ENCODE measurements around the gene USP32. TPM values are rescaled to one million over a fixed set of nuclear protein-coding genes. Genes with fewer than 3 reads are reported as not detected.

Gene USP32
- total and polyA plus RNA-seq, 4 donors = 11.6 to 103 (median 42.9) TPM

GRCh38 chr17:60163108-60163784 is 228.7 kb downstream of the USP32 start:
- H3K36me3 ChIP-seq (ENCODE audit: control insufficient read depth in 4 of 4, insufficient read depth in 3 of 4, low read depth in 1 of 4, low read length in 3 of 4) = no peaks in the 10 kb centered on the region
- H3K9ac ChIP-seq (ENCODE audit: low read depth in 1 of 2, low read length in 2 of 2) = no peak overlapping the region
- H3K4me1 ChIP-seq (ENCODE audit: control insufficient read depth in 4 of 4, insufficient read depth in 4 of 4, low read length in 3 of 4) = peaks cover 0 to 10% (median 7%) of the 10 kb centered on the region in 4 donors
- H3K4me3 ChIP-seq (ENCODE audit: low read depth in 1 of 3, low read length in 3 of 3) = no peak overlapping the region
- DNase-seq (ENCODE audit: low spot score) = no peak
- TF ChIP-seq JUND (IDR thresholded peaks at IDR 0.05) = no peak
- TF ChIP-seq, protein P1, sequence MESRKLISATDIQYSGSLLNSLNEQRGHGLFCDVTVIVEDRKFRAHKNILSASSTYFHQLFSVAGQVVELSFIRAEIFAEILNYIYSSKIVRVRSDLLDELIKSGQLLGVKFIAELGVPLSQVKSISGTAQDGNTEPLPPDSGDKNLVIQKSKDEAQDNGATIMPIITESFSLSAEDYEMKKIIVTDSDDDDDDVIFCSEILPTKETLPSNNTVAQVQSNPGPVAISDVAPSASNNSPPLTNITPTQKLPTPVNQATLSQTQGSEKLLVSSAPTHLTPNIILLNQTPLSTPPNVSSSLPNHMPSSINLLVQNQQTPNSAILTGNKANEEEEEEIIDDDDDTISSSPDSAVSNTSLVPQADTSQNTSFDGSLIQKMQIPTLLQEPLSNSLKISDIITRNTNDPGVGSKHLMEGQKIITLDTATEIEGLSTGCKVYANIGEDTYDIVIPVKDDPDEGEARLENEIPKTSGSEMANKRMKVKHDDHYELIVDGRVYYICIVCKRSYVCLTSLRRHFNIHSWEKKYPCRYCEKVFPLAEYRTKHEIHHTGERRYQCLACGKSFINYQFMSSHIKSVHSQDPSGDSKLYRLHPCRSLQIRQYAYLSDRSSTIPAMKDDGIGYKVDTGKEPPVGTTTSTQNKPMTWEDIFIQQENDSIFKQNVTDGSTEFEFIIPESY (IDR thresholded peaks at IDR 0.05) = no peak
- no peak for TF ChIP-seq HNF4A (conservative IDR thresholded peaks at IDR 0.05)
- TF ChIP-seq RAD21 (IDR thresholded peaks at IDR 0.05) = no peak
- no peak for TF ChIP-seq GABPA (IDR thresholded peaks at IDR 0.05 in 1 of 2, conservative IDR thresholded peaks at IDR 0.05 in 1 of 2)
- no peak for TF ChIP-seq SP1 (IDR thresholded peaks at IDR 0.05)
- no peak for TF ChIP-seq REST (IDR thresholded peaks at IDR 0.05)
- no peak for TF ChIP-seq TAF1 (conservative IDR thresholded peaks at IDR 0.05)
- TF ChIP-seq, protein P2, sequence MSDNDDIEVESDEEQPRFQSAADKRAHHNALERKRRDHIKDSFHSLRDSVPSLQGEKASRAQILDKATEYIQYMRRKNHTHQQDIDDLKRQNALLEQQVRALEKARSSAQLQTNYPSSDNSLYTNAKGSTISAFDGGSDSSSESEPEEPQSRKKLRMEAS (IDR thresholded peaks at IDR 0.05) = no peak
- no peak for TF ChIP-seq YY1 (IDR thresholded peaks at IDR 0.05)
- TF ChIP-seq HNF4G (IDR thresholded peaks at IDR 0.05) = no peak
- TF ChIP-seq FOXA2 (IDR thresholded peaks at IDR 0.05) = no peak
- TF ChIP-seq CTCF (IDR thresholded peaks at IDR 0.05; ENCODE audit: low read depth, low read length, missing input control) = no peak
- no peak for TF ChIP-seq RXRA (IDR thresholded peaks at IDR 0.05)
- no peak for TF ChIP-seq FOXA1 (IDR thresholded peaks at IDR 0.05)
- TF ChIP-seq NR2F2 (IDR thresholded peaks at IDR 0.05) = no peak
- TF ChIP-seq EGR1 (IDR thresholded peaks at IDR 0.05; ENCODE audit: low read depth in 2 of 2) = no peak
- TF ChIP-seq, protein P3, sequence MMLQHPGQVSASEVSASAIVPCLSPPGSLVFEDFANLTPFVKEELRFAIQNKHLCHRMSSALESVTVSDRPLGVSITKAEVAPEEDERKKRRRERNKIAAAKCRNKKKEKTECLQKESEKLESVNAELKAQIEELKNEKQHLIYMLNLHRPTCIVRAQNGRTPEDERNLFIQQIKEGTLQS (IDR thresholded peaks at IDR 0.05) = no peak
- H3K9me3 ChIP-seq (ENCODE audit: control insufficient read depth in 4 of 4, low read length in 3 of 4) = no peaks in the 10 kb centered on the region
- H3K27ac ChIP-seq (ENCODE audit: low read depth in 1 of 2, low read length in 2 of 2) = no peak overlapping the region
- 75% methylated on average over 20 of the region's 20 CpGs for whole genome bisulfite sequencing
- H3K27me3 ChIP-seq (ENCODE audit: control insufficient read depth in 4 of 4, insufficient read depth in 4 of 4, low read length in 3 of 4) = no peaks in the 10 kb centered on the region
